ENCODE measurements around the gene FASTK.

Gene FASTK, protein sequence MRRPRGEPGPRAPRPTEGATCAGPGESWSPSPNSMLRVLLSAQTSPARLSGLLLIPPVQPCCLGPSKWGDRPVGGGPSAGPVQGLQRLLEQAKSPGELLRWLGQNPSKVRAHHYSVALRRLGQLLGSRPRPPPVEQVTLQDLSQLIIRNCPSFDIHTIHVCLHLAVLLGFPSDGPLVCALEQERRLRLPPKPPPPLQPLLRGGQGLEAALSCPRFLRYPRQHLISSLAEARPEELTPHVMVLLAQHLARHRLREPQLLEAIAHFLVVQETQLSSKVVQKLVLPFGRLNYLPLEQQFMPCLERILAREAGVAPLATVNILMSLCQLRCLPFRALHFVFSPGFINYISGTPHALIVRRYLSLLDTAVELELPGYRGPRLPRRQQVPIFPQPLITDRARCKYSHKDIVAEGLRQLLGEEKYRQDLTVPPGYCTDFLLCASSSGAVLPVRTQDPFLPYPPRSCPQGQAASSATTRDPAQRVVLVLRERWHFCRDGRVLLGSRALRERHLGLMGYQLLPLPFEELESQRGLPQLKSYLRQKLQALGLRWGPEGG

GRCh38 chr7:151080522-151081169, at the start of gene FASTK:
TSS of gene FASTK (minus strand) at chr7:151080809. CDS start at chr7:151080766, 43 bp downstream.
- DNase-seq (ENCODE audit: low read depth): peak; percentile 56

DNA sequence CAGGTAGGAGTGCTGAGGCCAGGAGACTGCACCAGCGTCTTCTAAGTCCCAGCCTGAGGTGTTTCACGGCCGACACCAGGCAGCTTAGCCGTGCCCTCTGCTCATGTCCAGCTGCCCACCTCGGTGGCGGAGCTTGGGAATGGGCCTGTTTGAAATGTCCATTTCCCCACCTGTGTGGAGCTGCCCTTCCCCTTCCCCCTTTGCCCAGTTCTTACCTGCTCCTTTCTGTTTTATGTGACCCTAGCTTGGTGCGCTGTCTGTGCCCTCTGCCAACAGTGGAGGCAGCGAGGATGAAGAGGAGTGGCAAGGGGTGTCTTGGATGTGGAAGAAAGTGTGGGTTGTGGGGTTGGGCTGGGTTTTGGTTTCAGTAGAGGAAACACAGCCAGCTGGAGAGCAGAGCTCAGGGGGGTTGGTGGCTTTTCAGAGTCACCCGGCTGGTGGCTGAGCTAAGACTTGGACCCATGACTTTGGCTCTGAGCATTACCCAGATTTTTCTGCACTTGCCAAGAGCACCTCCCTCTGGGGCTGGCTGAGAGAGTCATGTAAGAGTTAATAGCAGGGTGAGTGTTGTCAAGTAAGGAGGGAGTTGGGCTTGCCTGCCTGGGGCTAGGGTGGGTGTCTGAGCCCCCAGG, 49.5 kb upstream of the FASTK start:
- no peak for DNase-seq (ENCODE audit: low read depth)

GRCh38 chr7:151129117-151129959, 48.7 kb upstream of the FASTK start:
- DNase-seq (ENCODE audit: low read depth): no peak

DNA sequence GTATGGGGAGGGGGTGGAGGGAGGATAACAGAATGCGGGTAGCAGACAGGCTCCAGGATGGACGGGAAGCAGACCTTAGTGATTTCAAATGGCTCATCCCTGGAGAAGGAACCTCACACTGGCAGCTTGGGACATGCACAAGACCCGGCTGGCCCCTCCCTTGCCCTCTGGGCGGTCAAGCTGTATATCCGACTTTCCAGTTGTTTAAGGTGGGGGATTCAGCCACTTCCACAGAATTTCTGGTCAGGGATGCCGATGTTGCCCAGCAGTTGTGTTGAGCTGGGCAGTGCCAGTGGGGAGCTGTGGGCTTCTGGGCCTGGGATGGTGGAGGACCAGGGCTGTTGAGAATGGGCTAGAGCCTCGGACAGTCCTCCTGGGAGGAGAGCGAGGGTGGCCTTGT, 48.1 kb upstream of the FASTK start:
- DNase-seq (ENCODE audit: low read depth): no peak

GRCh38 chr7:151128144-151128543, 47.5 kb upstream of the FASTK start:
- no peak for DNase-seq (ENCODE audit: low read depth)

DNA sequence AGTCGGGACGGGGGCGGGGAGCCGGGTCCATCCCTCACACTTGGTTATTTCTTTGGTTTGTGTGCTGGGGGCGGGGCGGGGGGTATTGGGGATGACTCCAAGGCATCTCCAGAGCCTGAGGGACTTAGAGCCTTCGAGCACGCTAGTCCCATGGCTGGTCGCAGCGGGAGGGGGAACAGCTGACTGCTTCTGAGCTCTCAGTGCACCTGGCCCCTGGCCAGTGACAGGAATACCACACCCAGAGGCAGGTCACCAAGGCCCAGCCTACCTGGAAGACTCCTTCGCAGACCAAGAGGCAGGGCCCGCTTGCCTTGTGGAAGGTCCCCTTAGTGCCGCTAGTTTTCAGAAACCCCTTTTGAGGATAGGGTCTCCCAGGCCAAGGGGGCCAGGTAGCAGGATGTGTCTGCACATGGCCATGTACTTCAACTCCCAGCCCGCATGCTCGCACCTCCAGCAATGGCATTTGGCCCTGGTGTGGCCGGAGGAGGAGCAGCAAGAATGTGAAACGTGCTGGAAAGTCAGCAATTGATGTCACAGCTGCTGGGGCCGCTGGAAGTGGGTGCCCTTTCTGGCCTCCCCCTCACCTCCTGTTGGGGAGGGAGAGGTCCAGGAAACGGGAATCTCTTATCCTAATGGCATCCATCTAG, 46.0 kb upstream of the FASTK start:
- no peak for DNase-seq (ENCODE audit: low read depth)

DNA sequence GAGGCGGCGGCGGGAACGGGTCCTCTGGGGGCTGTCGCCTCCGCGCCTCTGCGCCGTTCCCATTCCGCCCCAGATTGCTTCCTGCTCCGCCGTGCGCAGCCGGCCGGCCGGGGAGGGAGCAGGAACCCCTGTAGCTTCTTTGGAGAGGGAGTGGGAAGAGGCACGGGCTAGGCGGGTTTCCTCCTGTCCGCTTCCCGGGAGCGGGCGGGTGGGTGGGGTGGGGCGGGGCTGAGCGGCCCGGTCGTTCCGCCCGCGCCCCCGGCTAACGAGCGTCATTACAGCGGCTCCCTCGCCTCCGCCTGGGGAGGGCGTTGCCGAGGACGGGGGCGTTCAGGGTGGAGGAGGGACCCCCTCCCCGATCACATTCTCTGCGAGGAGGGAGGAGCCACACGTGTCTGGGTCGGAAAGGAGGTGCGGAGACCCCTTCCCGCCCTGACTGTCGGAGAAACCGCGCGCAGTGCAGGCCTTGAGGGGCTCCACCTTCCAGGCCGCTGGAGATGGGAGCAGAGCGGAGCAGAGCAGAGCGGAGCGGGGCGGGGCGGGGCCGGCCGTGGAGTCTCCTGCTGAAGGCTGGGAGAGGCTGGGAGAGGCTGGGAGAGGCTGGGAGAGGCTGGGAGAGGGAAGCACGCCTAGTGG, 45.4 kb upstream of the FASTK start:
- no peak for DNase-seq (ENCODE audit: low read depth)

DNA sequence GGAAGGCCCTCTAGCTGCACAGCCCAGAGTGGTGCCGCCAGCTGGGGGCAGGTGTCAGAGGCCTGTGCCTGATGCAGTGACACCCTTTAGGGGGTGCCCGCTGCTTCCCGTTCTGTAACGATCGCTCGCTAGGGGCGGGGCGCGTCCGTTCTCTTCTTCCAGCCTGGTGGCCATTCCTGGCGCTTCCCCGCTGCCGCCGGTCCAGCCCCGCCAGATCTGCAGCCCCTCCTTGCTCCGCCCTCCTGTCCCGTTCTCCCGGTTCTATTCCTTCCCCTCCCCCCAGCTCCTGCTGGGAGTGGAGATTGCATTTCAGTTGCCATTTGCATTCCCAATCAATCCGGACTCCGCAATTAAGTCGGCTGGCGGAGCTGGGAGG, 44.8 kb upstream of the FASTK start:
- DNase-seq (ENCODE audit: low read depth): no peak

GRCh38 chr7:151124899-151125399, 44.3 kb upstream of the FASTK start:
- DNase-seq (ENCODE audit: low read depth): no peak

DNA sequence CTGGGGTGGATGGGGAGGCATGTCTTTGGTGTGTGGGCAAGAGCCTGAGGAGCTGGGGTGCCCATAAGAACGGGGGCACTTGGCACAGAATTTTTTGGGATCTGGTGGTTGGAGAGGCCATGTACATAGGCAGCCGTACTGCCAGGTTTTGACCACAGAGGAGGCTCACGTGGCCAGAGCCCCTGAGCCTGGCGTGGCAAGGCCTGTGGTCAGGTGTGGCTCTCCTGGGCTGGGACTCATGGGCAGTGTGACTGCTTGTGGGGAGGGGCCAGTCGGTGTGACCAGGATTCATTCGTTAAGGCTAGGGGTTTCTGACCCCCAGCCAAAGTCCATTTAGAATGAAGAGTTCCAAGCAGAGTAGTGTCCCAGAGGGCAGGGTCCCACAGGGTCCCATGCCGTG, 43.9 kb upstream of the FASTK start:
- no peak for DNase-seq (ENCODE audit: low read depth)

DNA sequence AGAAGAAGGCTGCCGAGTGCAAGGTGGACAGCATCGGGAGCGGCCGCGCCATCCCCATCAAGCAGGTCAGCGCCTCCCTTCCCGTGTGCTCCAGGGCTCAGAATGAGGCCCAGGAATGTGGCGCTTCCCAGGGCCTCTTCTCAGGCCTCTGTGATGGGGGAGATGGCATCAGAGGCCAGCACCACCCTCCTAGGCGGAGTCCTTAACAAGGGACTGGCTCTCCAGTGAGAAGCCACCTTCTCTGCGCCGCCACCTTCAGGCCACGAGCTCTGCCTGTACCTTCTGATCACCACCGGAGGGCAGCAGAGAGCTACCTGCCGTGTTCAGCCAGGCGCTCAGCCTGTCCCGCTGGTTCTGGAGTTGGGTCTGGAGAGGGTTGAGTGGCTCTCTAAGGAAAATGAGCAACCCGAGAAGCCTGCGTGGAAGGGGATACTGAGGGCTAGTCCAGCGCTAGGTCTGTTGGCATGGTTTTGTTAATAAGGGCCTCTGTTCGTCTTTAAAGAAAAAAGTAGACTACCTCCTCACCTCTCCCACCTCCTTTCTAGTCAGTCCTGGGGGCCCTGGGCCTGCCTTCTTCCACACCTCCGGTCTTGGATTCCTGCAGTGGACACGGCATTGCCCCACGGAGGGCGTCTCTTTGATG, 43.3 kb upstream of the FASTK start:
- no peak for DNase-seq (ENCODE audit: low read depth)

- no peak for DNase-seq (ENCODE audit: low read depth)
Measured at GRCh38 chr7:151123158-151123821, 42.7 kb upstream of the FASTK start.

GRCh38 chr7:151122796-151123157, 42.2 kb upstream of the FASTK start:
- DNase-seq (ENCODE audit: low read depth): no peak

GRCh38 chr7:151122276-151122675, 41.7 kb upstream of the FASTK start:
- no peak for DNase-seq (ENCODE audit: low read depth)

- DNase-seq (ENCODE audit: low read depth): no peak
Measured at GRCh38 chr7:151121380-151122170, 41.0 kb upstream of the FASTK start.

- no peak for DNase-seq (ENCODE audit: low read depth)
Measured at GRCh38 chr7:151120896-151121295, 40.3 kb upstream of the FASTK start.

DNA sequence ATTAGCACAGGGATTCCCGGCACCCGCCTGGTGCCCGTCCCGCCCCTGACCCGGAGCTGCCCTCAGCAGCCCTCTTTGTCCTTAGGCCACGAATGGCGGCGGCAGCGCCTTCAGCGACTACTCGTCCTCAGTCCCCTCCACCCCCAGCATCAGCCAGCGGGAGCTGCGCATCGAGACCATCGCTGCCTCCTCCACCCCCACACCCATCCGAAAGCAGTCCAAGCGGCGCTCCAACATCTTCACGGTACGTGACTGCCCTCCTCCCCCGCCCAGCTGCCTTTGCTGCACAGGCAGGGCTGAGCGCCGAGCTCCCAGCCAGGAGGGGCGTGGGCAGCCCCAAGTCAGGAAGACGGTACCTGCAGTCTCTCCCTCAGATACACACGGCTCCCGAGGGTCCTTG, 39.3 kb upstream of the FASTK start:
- no peak for DNase-seq (ENCODE audit: low read depth)

- DNase-seq (ENCODE audit: low read depth): no peak
Measured at GRCh38 chr7:151119055-151119415, 38.4 kb upstream of the FASTK start.
